ENCODE measurements around the gene MICOS13. TPM values are rescaled to one million over a fixed set of nuclear protein-coding genes. Genes with fewer than 3 reads are reported as not detected.

MICOS13 gene
- total RNA-seq, 4 donors from 2014 or later, result 37.2 to 67.1 (median 58.1) TPM

- Histone ChIP-seq H3K4me3 (peak overlapping the region; percentile 61), H3K27me3 (no peaks in the 10 kb centered on the region), H3K4me1 (peaks cover 38% of the 10 kb centered on the region), H3K9me3 (no peaks in the 10 kb centered on the region), H3K27ac (peak overlapping the region; percentile 79), H3K36me3 (peaks cover 2% of the 10 kb centered on the region)
- DNase-seq (ENCODE audit: low spot score in 2 of 2), result peak; percentile 99
- TF ChIP-seq POLR2AphosphoS5 (IDR thresholded peaks at IDR 0.05) (peak in 1 of 3 donors; percentile 17), EP300 (IDR thresholded peaks at IDR 0.05) (no peak), CTCF (IDR thresholded peaks at IDR 0.05) (peak; percentile 62 to 93), POLR2A (IDR thresholded peaks at IDR 0.05) (no peak)
- under 1% methylated on average over 28 of the region's 59 CpGs for WGBS
Observed at GRCh38 chr19:5686647-5687359, 6.5 kb upstream of the MICOS13 start.

- 31% methylated on average over 9 of the region's 16 CpGs for WGBS
- TF ChIP-seq POLR2AphosphoS5 (IDR thresholded peaks at IDR 0.05) (no peak), POLR2A (IDR thresholded peaks at IDR 0.05) (no peak), EP300 (IDR thresholded peaks at IDR 0.05) (no peak), CTCF (IDR thresholded peaks at IDR 0.05) (no peak)
- Histone ChIP-seq H3K27me3 (no peaks in the 10 kb centered on the region), H3K4me1 (peaks cover 38% of the 10 kb centered on the region), H3K27ac (no peak overlapping the region), H3K9me3 (no peaks in the 10 kb centered on the region), H3K4me3 (peak overlapping the region; percentile 61), H3K36me3 (no peaks in the 10 kb centered on the region)
- DNase-seq (ENCODE audit: low spot score in 2 of 2), result peak in 1 of 2 donors; percentile 88
Observed at GRCh38 chr19:5686326-5686646, 6.0 kb upstream of the MICOS13 start.

GRCh38 chr19:5684694-5685430 is 4.5 kb upstream of the MICOS13 start:
- no peak for DNase-seq (ENCODE audit: low spot score in 2 of 2)
- Histone ChIP-seq H3K4me3 (no peak overlapping the region), H3K9me3 (no peaks in the 10 kb centered on the region), H3K27me3 (no peaks in the 10 kb centered on the region), H3K27ac (no peak overlapping the region), H3K36me3 (no peaks in the 10 kb centered on the region), H3K4me1 (peaks cover 37% of the 10 kb centered on the region)
- TF ChIP-seq EP300 (IDR thresholded peaks at IDR 0.05) (no peak), POLR2A (IDR thresholded peaks at IDR 0.05) (no peak), CTCF (IDR thresholded peaks at IDR 0.05) (no peak), POLR2AphosphoS5 (IDR thresholded peaks at IDR 0.05) (no peak)
- WGBS, result 86% methylated on average over 13 of the region's 22 CpGs

GRCh38 chr19:5683177-5683886 is 3.0 kb upstream of the MICOS13 start:
- H3K27me3 ChIP-seq, result no peaks in the 10 kb centered on the region
- no peaks in the 10 kb centered on the region for H3K9me3 ChIP-seq
- TF ChIP-seq POLR2A (IDR thresholded peaks at IDR 0.05) (no peak), CTCF (IDR thresholded peaks at IDR 0.05) (no peak), POLR2AphosphoS5 (IDR thresholded peaks at IDR 0.05) (no peak), EP300 (IDR thresholded peaks at IDR 0.05) (no peak)
- no peaks in the 10 kb centered on the region for H3K36me3 ChIP-seq
- H3K4me1 ChIP-seq, result peaks cover 40% of the 10 kb centered on the region
- H3K4me3 ChIP-seq, result no peak overlapping the region
- WGBS, result 82% methylated on average over 10 of the region's 10 CpGs
- no peak overlapping the region for H3K27ac ChIP-seq
- DNase-seq (ENCODE audit: low spot score in 2 of 2), result no peak

- peaks cover 34% of the 10 kb centered on the region for H3K4me1 ChIP-seq
- H3K27ac ChIP-seq, result no peak overlapping the region
- H3K9me3 ChIP-seq, result no peaks in the 10 kb centered on the region
- no peak for TF ChIP-seq EP300 (IDR thresholded peaks at IDR 0.05)
- TF ChIP-seq POLR2A (IDR thresholded peaks at IDR 0.05), result no peak
- TF ChIP-seq CTCF (IDR thresholded peaks at IDR 0.05), result no peak
- H3K27me3 ChIP-seq, result no peaks in the 10 kb centered on the region
- no peak for DNase-seq (ENCODE audit: low spot score in 2 of 2)
- no peak overlapping the region for H3K4me3 ChIP-seq
- WGBS, result 87% methylated on average over 3 of the region's 3 CpGs
- no peaks in the 10 kb centered on the region for H3K36me3 ChIP-seq
Observed at GRCh38 chr19:5682107-5682482, 1.8 kb upstream of the MICOS13 start.

Measured in suprapubic skin (tissue), 4 donors.